Mesenteric fat pad (tissue), 1 donor: Measurements from ENCODE around the gene ACSL4. TPM values are rescaled to one million over a fixed set of nuclear protein-coding genes. Genes with fewer than 3 reads are reported as not detected.
"Not testable (repeated sequence)": the region's sequence is repeated elsewhere in the genome, so short reads cannot be mapped to it uniquely, and the experiment has no call there.

Experiments used
- DNase-seq: peaks from one replicate; pipeline ENCODE4 v3.0.0-alpha.2; 2020; ENCODE audit warnings: low spot score
- long read RNA-seq: library from polyadenylated mRNA; unstranded; transcript quantifications from one replicate; pipeline ENCODE4 v2.0.0, GENCODE V29; 2020
- total RNA-seq: library from RNA; stranded (reverse); fragmentation: NEBNext Ultra II Directional; extraction: Animal tissue kit (Norgen Biotek cat#: 25700); gene quantifications from one replicate; pipeline ENCODE4 v1.2.1, GENCODE V29; 2021
- donor health status: DM: yes; HTN: yes; CAD: no.

ACSL4 gene
- total RNA-seq: 155 TPM
- long read RNA-seq, full-length matches to known transcripts: 7 of 152 reads
- long read RNA-seq, partial matches to known transcripts: 116 of 152 reads
- long read RNA-seq, other reads (novel, unspliced or antisense): 29 of 152 reads

GRCh38 chrX:109732807-109733612 lies at the start of gene ACSL4:
Gene ACSL4 (minus strand): TSS chrX:109733257. CDS start chrX:109683363, 49,894 bp downstream.
- peak; percentile 95 for DNase-seq

- no peak for DNase-seq
Measured at GRCh38 chrX:109777749-109778148, 44.7 kb upstream of the ACSL4 start.

DNA sequence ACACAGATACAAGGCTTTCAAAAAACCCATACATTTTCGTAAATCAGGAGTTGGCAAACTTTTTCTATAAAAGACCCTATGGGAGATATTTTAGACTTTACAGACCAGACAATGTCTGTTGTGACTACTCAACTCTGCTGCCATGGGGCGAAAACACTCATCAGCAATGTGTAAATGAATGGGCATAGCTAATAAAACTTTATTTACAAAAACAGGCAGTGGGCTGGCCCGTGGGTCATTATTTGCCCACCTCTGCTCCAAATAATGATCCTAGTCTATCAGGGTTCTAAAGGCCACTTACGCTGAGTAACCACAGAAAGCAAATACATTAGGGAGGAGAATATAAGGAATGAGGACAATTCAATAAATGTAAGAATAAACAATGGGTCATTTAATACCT lies 43.9 kb upstream of the ACSL4 start:
- no peak for DNase-seq

DNA sequence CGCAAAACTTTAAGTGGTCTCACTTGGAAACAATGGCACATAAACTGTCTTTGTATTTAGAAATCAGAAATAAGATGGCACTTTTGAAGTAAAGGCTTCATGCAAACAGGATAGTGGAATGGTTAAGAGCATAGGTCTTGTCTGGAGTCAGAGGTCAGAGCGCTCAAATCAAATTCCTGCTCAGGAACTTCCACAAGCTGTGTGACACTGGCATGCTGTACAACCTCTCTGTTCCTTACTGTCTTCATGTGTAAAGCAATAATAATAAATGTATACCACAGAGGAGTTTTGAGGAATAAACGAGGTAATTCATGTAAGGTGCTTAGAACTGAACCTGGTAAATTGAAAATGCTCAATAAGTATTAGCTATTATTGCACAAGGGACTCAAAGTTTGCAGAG lies 43.4 kb upstream of the ACSL4 start:
- no peak for DNase-seq

GRCh38 chrX:109775386-109775785 lies 42.3 kb upstream of the ACSL4 start:
- DNase-seq: no peak

DNA sequence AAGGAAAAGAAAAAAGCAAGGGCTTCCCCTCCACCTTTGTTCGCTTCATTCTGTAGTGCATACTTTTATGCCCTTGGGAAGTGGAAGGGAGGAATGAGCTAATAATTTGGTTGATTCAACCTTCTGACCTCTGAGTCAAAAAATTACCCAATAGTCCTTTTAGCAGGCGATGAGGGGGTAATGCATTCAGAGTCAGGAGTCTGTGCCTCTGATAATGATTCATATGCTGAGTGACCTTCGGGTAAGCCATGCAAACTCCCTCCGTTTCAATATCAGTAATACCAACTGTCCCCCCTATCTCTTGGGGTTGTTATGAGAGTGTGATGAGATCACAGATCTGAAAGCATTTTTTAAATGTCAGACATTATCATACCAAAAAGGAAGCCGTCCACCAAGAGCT lies 41.6 kb upstream of the ACSL4 start:
- no peak for DNase-seq

DNA sequence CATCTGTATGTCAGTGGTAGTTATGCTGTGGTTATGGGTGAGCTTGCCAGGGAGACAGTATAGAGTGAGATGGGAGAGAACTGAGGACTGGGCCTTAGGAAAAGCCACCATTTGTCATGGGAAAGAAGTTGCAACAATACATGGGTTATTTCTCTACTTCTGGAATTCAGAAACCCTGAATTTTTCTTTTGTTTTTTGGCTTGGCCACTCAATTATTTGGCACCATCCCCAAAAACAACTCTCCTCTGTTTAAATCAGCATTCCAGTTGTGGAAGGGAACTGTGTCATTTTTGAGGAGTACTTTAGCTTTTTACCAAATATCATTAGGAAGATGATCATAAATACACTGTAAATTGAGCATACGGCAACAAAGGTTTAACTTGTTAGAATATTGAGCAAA lies 41.1 kb upstream of the ACSL4 start:
- DNase-seq: no peak

DNA sequence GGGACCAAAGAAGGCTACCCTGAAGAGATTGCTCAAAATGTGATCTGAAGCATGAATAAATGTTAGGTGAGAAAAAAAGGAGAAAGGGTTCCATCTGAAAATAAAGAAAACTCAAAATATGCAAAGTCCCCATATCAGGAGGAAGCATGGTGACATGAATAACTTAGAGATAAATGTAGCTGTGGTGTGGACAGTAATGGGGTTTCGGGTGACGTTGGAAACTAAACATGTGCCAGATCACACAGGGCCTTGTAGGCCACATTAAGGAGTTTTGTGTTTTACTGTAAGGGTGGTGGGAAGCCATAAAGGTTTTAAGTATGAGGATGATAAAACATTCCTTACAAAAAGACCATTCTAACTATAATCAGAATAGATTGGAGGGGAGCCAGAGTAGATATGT lies 40.3 kb upstream of the ACSL4 start:
- no peak for DNase-seq

DNA sequence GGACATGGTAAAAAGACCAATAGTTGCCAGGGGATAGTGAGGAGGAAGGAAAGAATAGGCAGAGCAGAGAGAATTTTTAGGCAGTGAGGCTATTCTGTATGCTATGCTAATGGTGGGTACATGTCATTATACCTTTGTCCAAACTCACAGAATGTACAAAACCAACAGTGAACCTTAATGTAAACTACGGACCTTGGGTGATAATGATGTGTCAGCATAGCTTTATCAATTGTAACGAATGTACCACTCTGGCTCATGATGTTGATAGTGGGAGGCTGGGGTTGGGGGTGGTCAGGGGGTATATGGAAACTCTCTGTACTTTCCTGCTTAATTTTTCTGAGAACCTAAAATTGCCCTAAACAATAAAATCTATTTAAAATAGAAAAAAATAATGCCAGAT lies 37.7 kb upstream of the ACSL4 start:
- DNase-seq: no peak

DNA sequence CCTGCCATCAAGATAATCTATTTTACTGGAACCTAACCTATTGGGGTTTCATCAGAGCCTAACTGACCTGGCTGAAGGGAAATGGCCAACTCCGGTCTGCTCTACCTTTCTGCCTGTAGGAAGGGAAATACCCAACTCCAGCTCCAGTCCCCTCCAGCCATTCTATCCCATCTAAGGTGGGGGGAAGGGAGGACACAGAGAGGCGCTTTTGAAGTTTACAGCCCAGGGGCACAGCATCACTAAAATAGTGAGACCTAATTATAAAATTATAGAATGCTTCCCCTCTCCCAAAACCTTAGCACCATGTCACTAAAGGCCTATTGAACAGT lies 27.8 kb upstream of the ACSL4 start:
- no peak for DNase-seq

DNA sequence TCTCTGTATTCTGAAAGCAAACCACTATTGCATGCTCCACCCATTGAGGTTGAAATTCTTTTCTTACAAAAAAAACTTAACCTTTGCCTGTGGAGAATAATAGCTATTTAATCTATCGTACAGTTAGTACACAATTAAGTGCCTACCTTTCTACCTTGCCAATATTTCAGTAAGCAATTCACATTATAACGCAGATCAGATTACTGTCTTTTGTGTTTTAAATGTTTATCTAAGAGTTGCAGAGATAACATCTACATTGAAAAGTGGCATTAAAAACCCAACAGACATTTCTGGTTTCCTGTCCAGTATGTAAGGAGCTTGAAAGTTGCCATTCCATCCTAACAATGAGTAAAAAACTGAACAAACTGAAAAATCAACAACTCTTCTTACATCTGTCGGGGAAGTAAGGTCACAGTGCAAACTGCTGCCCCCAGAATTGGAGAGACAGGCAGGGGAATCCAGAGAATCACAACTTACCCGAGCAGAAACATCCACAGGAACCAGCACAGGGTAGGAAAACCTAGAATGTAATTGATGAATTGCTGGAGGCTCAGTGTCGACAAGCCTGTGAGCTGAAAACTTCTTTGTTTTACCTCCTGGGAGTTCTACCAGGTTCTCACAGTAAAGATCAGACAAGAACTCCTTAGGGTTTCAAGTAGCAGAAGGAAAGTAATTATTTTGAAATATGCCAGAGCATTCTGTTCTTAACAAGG lies 27.3 kb upstream of the ACSL4 start:
- DNase-seq: no peak

- no peak for DNase-seq
Measured at GRCh38 chrX:109753256-109753655, 20.2 kb upstream of the ACSL4 start.

GRCh38 chrX:109751698-109752097 lies 18.6 kb upstream of the ACSL4 start:
- no peak for DNase-seq

GRCh38 chrX:109749207-109749606 lies 16.1 kb upstream of the ACSL4 start:
- DNase-seq: no peak

- no peak for DNase-seq
Measured at GRCh38 chrX:109747681-109748080, 14.6 kb upstream of the ACSL4 start.

DNA sequence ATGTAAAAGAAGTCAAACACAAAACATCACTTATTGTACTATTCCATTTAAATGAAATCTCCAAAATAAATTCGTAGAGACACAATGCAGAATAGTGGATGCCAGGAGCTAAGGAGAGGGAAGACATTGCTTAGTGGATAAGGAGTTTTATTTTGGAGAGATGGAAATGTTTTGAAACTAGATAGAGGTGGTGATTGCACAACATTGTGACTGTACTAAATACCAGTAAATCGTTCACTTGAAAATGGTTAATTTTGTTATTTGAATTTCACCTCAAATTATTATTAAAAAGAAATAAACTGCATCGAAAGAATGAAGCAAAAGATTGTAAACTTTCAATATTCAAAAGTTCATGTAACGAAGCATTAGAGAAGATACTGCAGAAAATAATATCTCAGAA lies 9.7 kb upstream of the ACSL4 start:
- DNase-seq: no peak

GRCh38 chrX:109740896-109741295 lies 7.8 kb upstream of the ACSL4 start:
- not testable (repeated sequence) for DNase-seq

- no peak for DNase-seq
Measured at GRCh38 chrX:109740433-109740809, 7.4 kb upstream of the ACSL4 start.

- no peak for DNase-seq
Measured at GRCh38 chrX:109739625-109740432, 6.8 kb upstream of the ACSL4 start.

- no peak for DNase-seq
Measured at GRCh38 chrX:109735202-109735744, 2.2 kb upstream of the ACSL4 start.

- no peak for DNase-seq
Measured at GRCh38 chrX:109733613-109734083, 591 bp upstream of the ACSL4 start.
